Spleen (tissue), 11 donors: ENCODE measurements around the gene AHCY. TPM values are rescaled to one million over a fixed set of nuclear protein-coding genes. Genes with fewer than 3 reads are reported as not detected.
A peak's percentile ranks its signal among the peaks of the same experiment; 100 is the strongest.

Source experiments
- DNase-seq: peaks from one replicate; pipeline ENCODE4 v3.0.0-alpha.2; 2020
- H3K27ac ChIP-seq, 8 donors: fragments of 200-600 bp; sonication (generic) in 7 of 8; 1 replicate in 4 of 8; 2 replicates in 4 of 8; pipeline versions ENCODE4 v1.5.0 to v1.8.0; 2016 to 2021; ENCODE audit warnings: inconsistent platforms in 4 of 8, mild to moderate bottlenecking in 4 of 8, moderate library complexity in 1 of 8
- H3K27me3 ChIP-seq, 7 donors: fragments of 200-600 bp; sonication (generic) in 6 of 7; replicated peaks in 1 of 7; 1 replicate in 4 of 7; 2 replicates in 3 of 7; pipeline versions ENCODE4 v1.5.0 to v1.8.0; 2016 to 2021; ENCODE audit warnings: inconsistent platforms in 3 of 7, mild to moderate bottlenecking in 1 of 7
- H3K36me3 ChIP-seq, 6 donors: fragments of 200-600 bp; sonication (generic) in 5 of 6; 1 replicate in 4 of 6; 2 replicates in 2 of 6; pipeline versions ENCODE4 v1.5.0 to v1.8.0; 2016 to 2021; ENCODE audit warnings: inconsistent platforms in 2 of 6
- H3K4me1 ChIP-seq, 6 donors: fragments of 200-600 bp; sonication (generic) in 5 of 6; 1 replicate in 3 of 6; 2 replicates in 3 of 6; pipeline versions ENCODE4 v1.5.0 to v1.8.0; 2016 to 2021; ENCODE audit warnings: inconsistent platforms in 3 of 6
- H3K4me3 ChIP-seq, 8 donors: fragments of 200-600 bp; sonication (generic) in 7 of 8; 1 replicate in 4 of 8; 2 replicates in 4 of 8; pipeline versions ENCODE4 v1.5.0 to v1.8.0; 2016 to 2021; ENCODE audit warnings: inconsistent platforms in 4 of 8, mild to moderate bottlenecking in 4 of 8, moderate library complexity in 2 of 8
- H3K9me3 ChIP-seq, 8 donors: fragments of 200-600 bp; sonication (generic) in 7 of 8; 1 replicate in 4 of 8; 2 replicates in 4 of 8; pipeline versions ENCODE4 v1.5.0 to v1.8.0; 2016 to 2021; ENCODE audit warnings: inconsistent platforms in 4 of 8
- CTCF ChIP-seq, 11 experiments: fragments of 200-600 bp in 7 of 11; fragments of 450-650 bp in 4 of 11; sonication (generic) in 4 of 11; IDR thresholded peaks in 8 of 11; conservative IDR thresholded peaks in 3 of 11; 1 replicate in 7 of 11; 2 replicates in 4 of 11; pipeline versions ENCODE4 v1.4.0 to v1.8.0; 2016 to 2021; ENCODE audit warnings: antibody characterized with exemption in 11 of 11, inconsistent platforms in 4 of 11, mild to moderate bottlenecking in 1 of 11
- POLR2A ChIP-seq, 3 donors: fragments of 450-650 bp; IDR thresholded peaks; one replicate each; pipeline ENCODE4 v1.5.1; 2017; ENCODE audit warnings: antibody characterized with exemption in 3 of 3, mild to moderate bottlenecking in 1 of 3
- POLR2AphosphoS5 ChIP-seq, 3 donors: sonication (generic); formaldehyde crosslinking; IDR thresholded peaks; one replicate each; pipeline ENCODE4 v1.5.1; 2017; ENCODE audit warnings: antibody characterized with exemption in 3 of 3
- WGBS, 5 donors: extraction: QIAGEN DNeasy Blood & Tissue Kit in 3 of 5; methylation state at CpG; one replicate each; pipeline versions ENCODE4 v1.1.5 to v1.1.7; 2013 to 2018; 5-methylcytosine and 5-hydroxymethylcytosine counted together
- intact Hi-C: fragments of 100-400 bp; cut with DNase I; formaldehyde crosslinking; loops from one replicate; pipeline ENCODE4 v1.15.0; 2023; ENCODE audit warnings: low total_unique reads
- polyA plus RNA-seq, 3 donors: library from polyadenylated mRNA; stranded (reverse); fragments of 200-250 nt; gene quantifications; one replicate each; pipeline ENCODE4 v1.2.1, GENCODE V29; 2013
- total RNA-seq, 7 donors: library from RNA; depleted of rRNA in 3 of 7; stranded (reverse); fragments of >200 nt in 3 of 7; fragmentation: NEBNext Ultra II Directional in 4 of 7; extraction: Animal tissue kit (Norgen Biotek cat#: 25700) in 4 of 7; gene quantifications; one replicate each; pipeline versions ENCODE4 v1.1.0 to v1.2.1, GENCODE V29; 2016 to 2021
- donor health status: healthy with polysubstance abuse.
- donor health status: DM: no; HTN: no; CAD: no; lungs with moderate emphysema.
- donor health status: DM: no; HTN: no; CAD: no.
- donor health status: Bipolar disorder and iron deficiency.
- donor health status: healthy.
- donor health status: DM: no; HTN: no; CAD: no.
- donor health status: DM: yes; HTN: yes; CAD: no.

The AHCY gene
- total and polyA plus RNA-seq, 10 donors: 35.0 to 67.1 (median 46.7) TPM

GRCh38 chr20:34305333-34306230, 2.4 kb upstream of the AHCY start:
- TF ChIP-seq POLR2AphosphoS5 (IDR thresholded peaks at IDR 0.05) (no peak), CTCF (IDR thresholded peaks at IDR 0.05 in 8 of 11, conservative IDR thresholded peaks at IDR 0.05 in 3 of 11) (no peak), POLR2A (IDR thresholded peaks at IDR 0.05) (no peak)
- peak overlapping the region in 2 of 8 donors; percentile 34 to 53 for H3K27ac ChIP-seq
- intact Hi-C loops: no loop called here
- WGBS, 5 donors: 72 to 82% (median 77%) methylated on average over 19 of the region's 19 CpGs
- no peaks in the 10 kb centered on the region for H3K36me3 ChIP-seq
- no peaks in the 10 kb centered on the region for H3K9me3 ChIP-seq
- H3K4me3 ChIP-seq: no peak overlapping the region
- H3K27me3 ChIP-seq: peaks cover 0 to 2% (median 0%) of the 10 kb centered on the region in 7 donors
- DNase-seq: peak; percentile 80
- H3K4me1 ChIP-seq: peaks cover 0 to 38% (median 23%) of the 10 kb centered on the region in 6 donors

GRCh38 chr20:34302312-34302722, 838 bp downstream of the AHCY start:
- H3K27ac ChIP-seq: peak overlapping the region; percentile 93 to 97 (median 95)
- H3K4me3 ChIP-seq: peak overlapping the region; percentile 84 to 98 (median 92)
- DNase-seq: no peak
- peaks cover 0 to 52% (median 26%) of the 10 kb centered on the region in 6 donors for H3K4me1 ChIP-seq
- H3K36me3 ChIP-seq: no peaks in the 10 kb centered on the region
- 29 to 37% (median 32%) methylated on average over 9 of the region's 9 CpGs for WGBS, 5 donors
- no peaks in the 10 kb centered on the region for H3K9me3 ChIP-seq
- no peaks in the 10 kb centered on the region for H3K27me3 ChIP-seq
- no peak for TF ChIP-seq POLR2A (IDR thresholded peaks at IDR 0.05)
- TF ChIP-seq POLR2AphosphoS5 (IDR thresholded peaks at IDR 0.05): no peak
- TF ChIP-seq CTCF (IDR thresholded peaks at IDR 0.05 in 8 of 11, conservative IDR thresholded peaks at IDR 0.05 in 3 of 11): no peak
- intact Hi-C loops: no loop called here

GRCh38 chr20:34301587-34302311, 1.4 kb downstream of the AHCY start:
- 88 to 94% (median 91%) methylated on average over 17 of the region's 17 CpGs for WGBS, 5 donors
- H3K9me3 ChIP-seq: no peaks in the 10 kb centered on the region
- no peak for TF ChIP-seq CTCF (IDR thresholded peaks at IDR 0.05 in 8 of 11, conservative IDR thresholded peaks at IDR 0.05 in 3 of 11)
- no peak for TF ChIP-seq POLR2A (IDR thresholded peaks at IDR 0.05)
- TF ChIP-seq POLR2AphosphoS5 (IDR thresholded peaks at IDR 0.05): no peak
- peaks cover 0 to 52% (median 26%) of the 10 kb centered on the region in 6 donors for H3K4me1 ChIP-seq
- H3K4me3 ChIP-seq: peak overlapping the region in 6 of 8 donors; percentile 84 to 98 (median 88)
- peak overlapping the region in 3 of 8 donors; percentile 93 to 97 (median 94) for H3K27ac ChIP-seq
- no peaks in the 10 kb centered on the region for H3K27me3 ChIP-seq
- no peak for DNase-seq
- intact Hi-C loops: no loop called here
- H3K36me3 ChIP-seq: no peaks in the 10 kb centered on the region
